Left renal cortex interstitium (tissue), 4 donors: ENCODE results near the gene EIF4B. TPM values are rescaled to one million over a fixed set of nuclear protein-coding genes. Genes with fewer than 3 reads are reported as not detected.
"Not testable (repeated sequence)": the region's sequence is repeated elsewhere in the genome, so short reads cannot be mapped to it uniquely, and the experiment has no call there.

ENCODE experiments used
- DNase-seq, 4 donors: peaks; one replicate each; pipeline ENCODE4 v3.0.0-alpha.2; 2013; ENCODE audit warnings: low read depth in 4 of 4, low spot score in 2 of 4, missing footprints in 1 of 4
- polyA plus RNA-seq, 4 donors: library from polyadenylated mRNA; unstranded; fragments of 120-200 nt; gene quantifications; one replicate each; pipeline ENCODE4 v1.2.1, GENCODE V29; 2013; ENCODE audit not compliant: insufficient read length in 4 of 4

The EIF4B gene, protein sequence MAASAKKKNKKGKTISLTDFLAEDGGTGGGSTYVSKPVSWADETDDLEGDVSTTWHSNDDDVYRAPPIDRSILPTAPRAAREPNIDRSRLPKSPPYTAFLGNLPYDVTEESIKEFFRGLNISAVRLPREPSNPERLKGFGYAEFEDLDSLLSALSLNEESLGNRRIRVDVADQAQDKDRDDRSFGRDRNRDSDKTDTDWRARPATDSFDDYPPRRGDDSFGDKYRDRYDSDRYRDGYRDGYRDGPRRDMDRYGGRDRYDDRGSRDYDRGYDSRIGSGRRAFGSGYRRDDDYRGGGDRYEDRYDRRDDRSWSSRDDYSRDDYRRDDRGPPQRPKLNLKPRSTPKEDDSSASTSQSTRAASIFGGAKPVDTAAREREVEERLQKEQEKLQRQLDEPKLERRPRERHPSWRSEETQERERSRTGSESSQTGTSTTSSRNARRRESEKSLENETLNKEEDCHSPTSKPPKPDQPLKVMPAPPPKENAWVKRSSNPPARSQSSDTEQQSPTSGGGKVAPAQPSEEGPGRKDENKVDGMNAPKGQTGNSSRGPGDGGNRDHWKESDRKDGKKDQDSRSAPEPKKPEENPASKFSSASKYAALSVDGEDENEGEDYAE
- 100 to 1,000 TPM; 463 to 558 (median 490) TPM for polyA plus RNA-seq

GRCh38 chr12:53005986-53006809 lies at the start of gene EIF4B:
Gene EIF4B, plus strand, starts transcription at chr12:53006456. Its CDS starts 28 bp downstream, at chr12:53006484.
- DNase-seq = peak; percentile 94 to 99 (median 96)

GRCh38 chr12:52956987-52957386 lies 49.3 kb upstream of the EIF4B start:
- no peak for DNase-seq

- DNase-seq = no peak
These were observed 41.5 kb upstream of the EIF4B start for GRCh38 chr12:52964556-52965336.

DNA sequence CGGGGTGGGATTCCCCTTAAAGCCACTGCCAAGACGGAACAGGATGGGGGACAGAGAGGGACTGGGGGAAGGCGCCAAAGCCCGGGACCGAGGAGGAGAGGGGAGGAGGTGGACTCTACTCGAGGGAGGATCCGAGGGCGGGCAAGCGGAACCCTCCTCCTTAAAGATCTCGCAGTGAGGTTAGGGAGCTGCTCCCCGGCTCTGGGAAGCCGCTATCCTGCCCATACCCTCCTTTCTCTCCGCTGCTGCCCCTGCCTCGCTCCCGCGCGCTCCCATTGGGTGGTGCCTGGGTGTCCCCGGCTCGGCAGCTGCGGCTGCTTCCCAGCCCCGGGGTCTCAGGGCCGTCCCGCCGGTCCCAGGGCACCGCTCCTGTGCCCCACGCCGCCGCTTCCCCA lies 40.9 kb upstream of the EIF4B start:
- no peak for DNase-seq

- DNase-seq = no peak
These were observed 37.0 kb upstream of the EIF4B start for GRCh38 chr12:52969166-52969795.

DNA sequence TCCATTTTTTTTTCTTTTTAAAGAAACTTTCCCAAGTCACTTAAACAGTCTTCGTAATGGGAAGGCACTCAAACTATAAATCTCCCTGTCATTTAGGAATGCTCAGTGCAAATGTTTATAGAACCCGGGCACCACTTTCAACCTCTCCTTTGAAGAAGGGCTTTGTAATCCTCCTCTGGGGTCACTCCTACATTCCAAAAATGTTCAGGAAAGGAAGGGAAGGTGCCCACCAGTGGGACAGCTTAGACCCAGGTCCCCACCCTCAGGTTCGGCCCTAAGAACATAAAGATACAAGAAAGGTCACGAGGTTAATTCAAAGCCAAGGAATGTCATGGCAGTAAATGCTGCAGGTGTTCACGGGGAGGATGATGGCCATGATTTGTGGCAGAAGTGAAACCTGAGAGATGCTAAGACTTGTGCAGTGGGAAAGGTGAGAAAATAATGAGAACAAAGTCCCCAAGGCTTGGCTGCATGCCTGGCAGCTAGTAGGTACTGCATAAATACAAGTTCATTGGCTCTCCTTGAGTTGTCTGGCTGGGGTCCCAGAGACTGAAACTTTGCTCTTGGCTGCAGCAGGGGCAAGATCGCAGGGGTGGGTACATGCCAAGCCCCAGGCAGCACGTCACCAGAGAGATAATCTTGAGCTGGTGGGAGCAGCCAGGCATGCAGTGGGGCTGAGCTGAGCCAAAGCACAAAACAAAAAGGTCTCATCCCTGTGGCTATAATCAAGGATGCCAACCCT lies 36.3 kb upstream of the EIF4B start:
- DNase-seq = peak in 2 of 4 donors; percentile 74 to 79

DNA sequence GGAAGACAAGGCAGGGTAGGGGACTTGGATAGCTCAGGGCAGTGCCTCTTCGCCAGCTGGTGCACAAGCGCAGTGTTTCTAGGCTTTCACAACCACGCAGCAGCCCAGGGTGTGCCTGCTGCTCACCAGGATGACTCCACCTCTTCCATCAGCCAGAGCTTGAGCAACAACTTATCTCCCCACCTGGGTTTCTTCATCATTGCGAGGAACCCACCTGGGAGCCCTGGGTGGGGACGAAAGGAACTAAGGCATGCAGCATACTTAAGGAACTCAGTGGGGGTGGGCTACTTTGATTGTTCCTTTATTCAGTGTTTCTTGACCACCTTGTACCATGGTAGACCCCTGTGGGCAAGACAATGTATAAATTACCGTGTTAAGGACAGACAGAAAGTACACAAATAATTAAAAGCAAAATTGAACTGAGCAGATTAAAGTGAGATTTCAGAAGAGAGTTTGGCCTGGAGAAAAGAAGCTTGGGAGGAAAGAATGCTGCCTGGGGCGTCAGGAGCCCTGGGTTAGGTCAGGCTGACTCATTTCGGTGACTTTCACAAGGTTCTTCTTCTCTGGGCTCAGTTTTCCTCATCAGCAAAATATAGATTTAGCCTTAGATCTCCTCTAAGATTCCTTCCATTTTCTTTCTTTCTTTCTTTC lies 34.5 kb upstream of the EIF4B start:
- no peak for DNase-seq

DNA sequence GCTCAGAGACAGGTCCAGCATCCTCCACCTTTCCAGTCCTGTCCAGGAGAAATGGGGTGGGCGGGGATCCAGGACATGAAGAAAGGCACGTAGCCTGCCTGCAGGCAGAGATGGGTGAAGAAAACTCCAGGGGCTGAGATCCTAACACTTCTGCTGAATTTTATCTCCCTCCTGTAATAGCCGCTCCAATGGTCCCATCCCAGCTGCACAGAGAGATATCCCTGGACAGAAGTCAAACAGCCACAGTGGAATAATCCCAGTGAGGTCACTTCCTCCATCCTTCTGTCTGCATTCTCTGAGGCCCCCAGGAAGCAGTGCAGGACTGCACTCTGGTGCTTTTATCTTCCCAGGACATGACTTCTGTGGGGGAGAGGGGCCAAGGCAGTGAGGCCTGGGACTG lies 31.1 kb upstream of the EIF4B start:
- DNase-seq = no peak

DNA sequence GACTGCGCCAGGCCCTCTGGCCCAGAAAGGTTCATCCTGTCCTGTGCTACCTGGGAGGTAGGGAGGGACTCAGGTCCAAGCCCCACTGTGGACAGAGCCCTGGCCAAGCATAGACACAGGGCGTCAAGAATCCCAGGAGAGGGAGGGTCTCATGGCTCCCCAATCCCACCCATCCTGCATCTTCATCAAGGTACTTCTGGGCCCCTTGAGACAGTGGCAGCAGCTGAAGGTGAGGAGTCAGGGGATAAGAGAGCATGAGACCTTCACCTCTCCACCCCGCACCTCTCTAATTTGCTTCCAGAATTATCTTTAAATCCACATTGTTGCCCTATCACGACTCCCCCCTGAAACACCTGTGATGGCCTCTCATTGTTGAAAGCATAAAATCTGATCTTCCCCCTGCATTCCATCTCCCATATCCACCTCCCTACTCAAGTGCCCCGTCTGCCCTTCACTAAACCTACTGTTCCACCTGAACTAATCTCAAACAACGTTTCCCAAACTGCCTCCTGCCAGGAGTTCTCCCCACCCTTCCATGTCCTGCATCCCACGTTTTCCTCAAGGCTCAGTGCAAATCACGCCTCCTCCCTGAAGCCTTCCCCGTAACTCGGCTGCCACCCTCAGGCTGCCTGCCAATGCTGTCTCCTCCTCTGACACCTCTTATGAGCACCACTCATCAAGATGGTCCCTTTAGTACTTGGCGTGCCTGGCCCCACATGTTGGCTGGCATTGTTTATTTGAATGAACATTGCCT lies 30.3 kb upstream of the EIF4B start:
- no peak for DNase-seq

GRCh38 chr12:52976574-52977071 lies 29.6 kb upstream of the EIF4B start:
- DNase-seq = peak in 1 of 4 donors; percentile 41

DNA sequence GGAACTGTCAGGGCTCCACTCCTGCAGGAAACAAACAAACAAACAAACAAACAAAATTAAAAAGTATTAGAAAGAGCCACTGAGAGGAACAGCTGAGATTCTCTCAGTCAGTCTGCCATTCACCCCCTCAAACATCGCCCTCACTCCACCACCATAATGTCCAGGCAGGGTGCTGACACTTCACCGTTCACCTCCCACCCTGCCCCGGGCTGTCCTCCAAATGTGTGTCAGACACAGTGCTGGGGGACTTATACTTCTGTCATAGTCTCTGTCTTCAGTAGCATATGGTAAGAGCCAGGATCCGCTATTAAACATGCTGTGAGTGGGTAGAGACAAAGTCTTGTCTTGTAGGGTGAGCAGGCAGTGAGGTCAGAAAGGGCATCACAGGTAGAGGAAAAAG lies 29.1 kb upstream of the EIF4B start:
- no peak for DNase-seq

DNA sequence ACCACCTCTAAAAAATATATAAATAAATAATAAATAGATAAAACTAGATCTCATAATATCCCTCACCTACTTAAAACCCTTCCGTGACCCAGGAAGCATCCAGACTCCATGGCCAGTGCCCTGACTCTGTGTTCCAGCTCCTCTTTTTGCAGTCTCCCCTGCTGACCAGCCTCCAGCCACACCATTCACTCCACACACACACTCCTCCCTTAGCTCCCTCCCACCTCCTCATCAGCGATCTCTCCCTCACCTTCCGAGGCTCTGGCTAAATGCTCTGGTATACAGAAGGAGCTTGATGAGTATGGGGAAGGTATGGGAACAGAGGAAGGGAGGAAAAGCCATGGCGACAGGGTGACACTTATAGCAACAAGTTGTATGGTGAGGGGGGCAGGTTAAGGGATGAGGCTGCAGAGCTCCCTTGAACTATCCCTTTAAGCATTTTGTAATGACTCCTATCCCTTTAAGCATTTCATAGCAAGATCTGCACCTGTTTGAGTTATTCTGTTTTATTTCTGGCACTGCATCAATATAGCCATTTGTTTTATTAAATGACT lies 26.1 kb upstream of the EIF4B start:
- no peak for DNase-seq

DNA sequence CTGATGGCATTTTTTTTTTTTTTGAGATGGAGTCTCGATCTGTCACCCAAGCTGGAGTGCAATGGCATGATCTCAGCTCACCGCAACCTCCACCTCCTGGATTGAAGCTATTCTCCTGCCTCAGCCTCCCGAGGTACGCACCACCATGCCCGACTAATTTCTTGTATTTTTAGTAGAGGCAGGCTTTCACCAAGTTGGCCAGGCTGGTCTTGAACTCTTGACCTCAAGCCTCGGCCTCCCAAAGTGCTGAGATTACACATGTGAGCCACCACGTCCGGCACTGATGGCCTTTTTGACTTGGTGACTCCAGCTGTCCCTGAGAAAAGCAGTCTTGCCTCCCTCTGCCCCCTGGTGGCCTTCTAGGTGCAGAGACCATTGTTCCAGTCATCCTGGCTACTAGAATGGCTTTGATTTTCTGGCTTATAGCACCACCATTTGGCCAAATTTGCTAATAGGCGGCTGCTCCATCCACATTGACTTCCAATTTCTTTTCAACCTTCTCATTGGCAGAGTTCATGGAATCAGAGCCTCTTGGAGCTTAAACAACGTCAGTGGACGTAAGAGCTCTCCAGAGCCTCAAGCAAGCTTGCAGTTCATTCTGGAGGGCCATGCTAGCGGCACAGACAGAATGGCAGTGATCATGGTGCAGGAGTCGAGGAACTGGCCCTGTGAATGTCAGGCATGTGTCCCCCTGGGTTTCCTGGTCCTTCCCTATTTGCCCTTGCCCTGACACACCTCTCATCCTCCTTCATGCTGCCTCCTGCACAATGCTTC lies 25.4 kb upstream of the EIF4B start:
- DNase-seq = peak in 3 of 4 donors; percentile 75 to 90 (median 79)

DNA sequence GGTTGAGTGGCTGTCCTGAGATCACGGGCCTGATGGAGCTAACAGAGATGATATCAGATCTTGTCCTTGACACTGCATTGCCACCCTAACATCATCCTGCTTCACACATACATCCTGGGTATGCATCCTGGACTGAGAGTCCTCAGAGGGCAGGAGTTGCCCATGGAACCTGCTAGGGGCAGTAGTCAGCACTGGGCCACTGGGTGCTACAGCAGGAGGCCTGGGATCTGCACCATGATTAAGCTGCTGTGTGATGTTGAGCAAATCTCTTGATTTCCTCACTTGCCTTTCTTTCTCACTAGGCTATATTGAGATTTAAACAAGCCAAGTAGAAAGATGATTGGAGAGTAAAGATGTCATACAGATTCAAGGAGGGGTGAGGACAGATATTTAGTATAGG lies 22.1 kb upstream of the EIF4B start:
- DNase-seq = no peak

DNA sequence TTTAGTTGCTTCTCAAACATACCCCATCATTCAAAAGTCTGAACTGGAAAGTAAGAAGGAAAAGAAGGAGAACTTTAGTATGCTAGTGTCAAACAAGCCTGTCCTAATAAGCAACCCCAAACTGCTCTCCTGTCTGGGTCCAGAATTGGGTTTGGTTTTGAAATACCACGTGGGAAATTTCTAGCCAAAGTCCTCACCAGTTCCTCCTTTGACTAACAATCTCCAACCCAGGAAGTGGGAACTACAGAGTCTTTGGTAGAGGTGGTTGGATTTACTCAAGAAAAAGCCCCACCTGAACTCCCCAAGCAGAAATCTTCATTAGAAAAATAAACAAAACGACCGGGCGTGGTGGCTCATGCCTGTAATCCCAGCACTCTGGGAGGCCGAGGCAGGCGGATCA lies 17.4 kb upstream of the EIF4B start:
- DNase-seq = no peak

DNA sequence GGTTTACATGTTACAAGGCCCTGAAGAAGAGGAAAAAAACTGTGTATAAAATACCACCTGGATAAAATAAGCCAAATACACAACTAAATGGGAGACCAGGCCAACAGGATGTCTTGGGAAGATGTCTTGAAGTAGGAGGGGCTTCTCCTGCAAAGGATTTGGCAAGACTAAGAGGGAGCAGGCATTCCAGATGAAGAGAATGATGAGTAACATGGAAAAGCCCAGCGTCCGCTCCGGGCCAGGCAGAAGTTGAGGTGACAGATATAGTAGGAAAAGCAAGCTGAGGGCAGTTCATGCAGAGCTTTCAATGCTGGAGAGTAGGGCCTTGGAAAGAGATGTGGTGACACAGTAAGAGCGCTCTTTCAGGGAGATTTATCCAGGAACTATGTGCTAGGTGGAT lies 16.1 kb upstream of the EIF4B start:
- no peak for DNase-seq

- not testable (repeated sequence) for DNase-seq
These were observed 14.0 kb upstream of the EIF4B start for GRCh38 chr12:52992240-52992639.
